22Rv1 (cell line): ENCODE results near the gene PEAK3.

ENCODE experiments used
- H3K27ac ChIP-seq: fragments of 450-650 bp; 2 replicates; pipeline ENCODE4 v1.5.1; 2017
- CTCF ChIP-seq: fragments of 450-650 bp; IDR thresholded peaks from 2 replicates; pipeline ENCODE4 v1.5.1; 2017; ENCODE audit warnings: mild to moderate bottlenecking
- ZFX ChIP-seq: fragments of 450-650 bp; IDR thresholded peaks from 2 replicates; pipeline ENCODE4 v1.6.1; 2017; ENCODE audit warnings: antibody characterized with exemption, borderline replicate concordance

Gene PEAK3

GRCh38 chr19:2230807-2231533 is 51.0 kb downstream of the PEAK3 start:
- TF ChIP-seq ZFX = no peak
- no peak for TF ChIP-seq CTCF
- H3K27ac ChIP-seq = peak overlapping the region; percentile 96

- TF ChIP-seq ZFX (no peak), CTCF (no peak)
- peak overlapping the region; percentile 96; the same call in 1 of the 2 replicates for H3K27ac ChIP-seq
These were observed 51.9 kb downstream of the PEAK3 start for GRCh38 chr19:2230033-2230531.

GRCh38 chr19:2229103-2230032 is 52.6 kb downstream of the PEAK3 start:
- TF ChIP-seq CTCF = no peak
- TF ChIP-seq ZFX = no peak
- H3K27ac ChIP-seq = peak overlapping the region; percentile 96; the same call in 1 of the 2 replicates

- H3K27ac ChIP-seq = no peak overlapping the region
- TF ChIP-seq CTCF (no peak), ZFX (no peak)
These were observed 53.6 kb downstream of the PEAK3 start for GRCh38 chr19:2228157-2229030.

- TF ChIP-seq ZFX (no peak), CTCF (no peak)
- no peak overlapping the region for H3K27ac ChIP-seq
These were observed 54.4 kb downstream of the PEAK3 start for GRCh38 chr19:2227415-2228156.

- H3K27ac ChIP-seq = no peak overlapping the region
- no peak for TF ChIP-seq ZFX
- TF ChIP-seq CTCF = no peak
These were observed 55.1 kb downstream of the PEAK3 start for GRCh38 chr19:2226840-2227360.
